Stimulated activated CD8-positive, alpha-beta memory T cell treated with anti-CD3 and anti-CD28 coated beads, Interleukin-7, amount 100 ng/mL, for 1 hour (primary cell): ENCODE measurements around the gene MMP11.
"Not testable (repeated sequence)": the region's sequence is repeated elsewhere in the genome, so short reads cannot be mapped to it uniquely, and the experiment has no call there.

Experiments used
- DNase-seq, 2 donors: peaks; one replicate each; pipeline ENCODE4 v3.0.0-alpha.2; 2020; ENCODE audit warnings: low read depth in 2 of 2

MMP11 gene

DNA sequence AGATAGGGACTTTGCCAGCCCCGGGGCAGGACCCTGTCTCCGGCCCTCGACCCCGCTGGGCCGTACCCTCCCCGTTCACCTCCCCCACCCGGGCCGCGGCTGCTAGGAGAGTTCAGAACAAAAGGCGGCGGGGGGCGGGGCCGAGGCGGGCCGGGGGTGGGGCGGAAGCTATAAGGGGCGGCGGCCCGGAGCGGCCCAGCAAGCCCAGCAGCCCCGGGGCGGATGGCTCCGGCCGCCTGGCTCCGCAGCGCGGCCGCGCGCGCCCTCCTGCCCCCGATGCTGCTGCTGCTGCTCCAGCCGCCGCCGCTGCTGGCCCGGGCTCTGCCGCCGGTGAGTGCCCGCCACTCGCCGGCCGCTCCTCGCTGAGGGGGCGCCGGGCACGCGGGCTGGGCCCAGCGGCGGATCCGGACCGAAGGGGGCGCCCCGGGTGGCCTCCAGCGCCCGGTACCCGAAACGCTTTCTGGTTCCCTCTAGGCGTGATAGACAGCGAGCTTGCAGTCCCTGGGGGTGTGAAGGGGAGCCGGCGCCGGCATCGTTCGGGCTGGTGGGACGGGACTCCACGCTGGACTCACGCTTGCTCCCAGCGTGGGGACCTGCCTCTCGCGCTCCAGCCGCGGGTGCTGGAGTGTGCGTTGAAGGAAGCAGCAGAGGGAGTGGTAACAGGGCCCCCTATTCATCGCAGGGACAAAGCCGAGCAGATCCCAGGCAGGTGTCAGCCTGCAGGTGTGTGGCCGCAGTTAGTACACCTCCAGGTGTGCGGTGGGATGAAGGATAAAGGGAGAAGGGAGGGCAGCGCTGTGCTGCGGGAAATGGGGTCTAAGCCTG, at the start of gene MMP11:
Gene MMP11 (plus strand): TSS at position 201 of the 825 bp plus-strand sequence. CDS start 22 bp downstream, at position 223.
- no peak for DNase-seq

- not testable (repeated sequence) for DNase-seq
Observed at GRCh38 chr22:23728108-23728507, 44.5 kb upstream of the MMP11 start.

GRCh38 chr22:23737696-23738095, 35.0 kb upstream of the MMP11 start:
- no peak for DNase-seq

- no peak for DNase-seq
Observed at GRCh38 chr22:23742505-23743264, 30.0 kb upstream of the MMP11 start.

DNA sequence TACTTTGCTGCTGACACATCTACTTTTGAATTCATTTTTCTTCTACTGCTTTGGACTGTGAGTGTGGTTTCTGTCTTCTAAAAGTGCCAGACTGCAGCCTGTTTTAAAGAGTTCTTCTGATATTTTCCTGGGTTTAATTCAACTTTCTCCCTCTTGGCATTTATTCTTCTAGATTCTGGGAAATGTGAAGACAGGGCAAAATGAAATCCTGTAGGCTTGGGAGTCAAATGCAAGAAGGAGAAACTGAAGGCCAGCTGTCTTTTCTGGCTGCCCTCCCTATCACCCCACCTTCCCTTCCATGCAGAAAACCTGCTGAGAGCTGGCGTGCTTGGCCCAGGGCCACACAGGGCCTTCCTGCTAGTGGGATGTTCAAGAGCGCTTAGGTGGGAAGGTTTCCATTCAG, 29.3 kb upstream of the MMP11 start:
- no peak for DNase-seq

DNA sequence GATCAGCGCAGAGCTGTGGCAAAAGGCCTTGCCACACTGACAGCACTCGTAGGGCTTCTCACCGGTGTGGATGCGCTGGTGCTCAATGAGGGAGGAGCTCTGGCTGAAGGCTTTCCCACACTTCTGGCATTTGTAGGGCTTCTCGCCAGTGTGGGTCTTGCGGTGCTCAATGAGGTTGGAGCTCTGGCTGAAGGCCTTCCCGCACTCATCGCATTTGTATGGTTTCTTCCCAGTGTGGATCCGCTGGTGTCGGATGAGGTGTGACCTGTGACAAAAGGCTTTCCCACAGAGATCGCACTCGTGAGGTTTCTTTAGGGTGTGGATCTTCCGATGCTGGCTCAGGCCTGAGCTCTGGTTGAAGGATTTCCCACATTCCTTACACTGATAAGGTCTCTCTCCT, 28.6 kb upstream of the MMP11 start:
- no peak for DNase-seq

- no peak for DNase-seq
Observed at GRCh38 chr22:23744485-23744884, 28.2 kb upstream of the MMP11 start.

GRCh38 chr22:23745791-23746190, 26.9 kb upstream of the MMP11 start:
- DNase-seq: no peak

GRCh38 chr22:23749841-23750301, 22.8 kb upstream of the MMP11 start:
- DNase-seq: no peak

DNA sequence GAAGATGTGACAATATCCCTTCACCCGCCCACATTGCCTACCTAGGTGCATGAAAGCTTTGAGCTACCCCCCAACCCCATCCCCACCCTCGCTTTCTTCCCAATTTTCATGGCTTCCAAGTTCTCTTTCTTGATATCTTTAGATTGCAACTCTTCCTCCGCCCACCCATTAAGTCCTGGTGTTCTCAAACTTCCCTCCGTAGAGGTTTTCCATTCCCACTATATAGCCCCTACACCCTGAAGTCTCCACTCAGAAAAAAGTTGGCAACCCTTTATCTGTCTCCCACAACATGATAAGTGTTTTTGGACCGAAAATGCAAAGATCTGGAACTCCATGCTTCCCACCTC, 22.3 kb upstream of the MMP11 start:
- DNase-seq: no peak

GRCh38 chr22:23750714-23751440, 21.8 kb upstream of the MMP11 start, which contains the start of gene ZNF70:
ZNF70 (minus strand) TSS chr22:23751112; CDS start chr22:23745140, 5,972 bp downstream.
- peak; percentile 65 to 68 for DNase-seq

- no peak for DNase-seq
Observed at GRCh38 chr22:23751441-23751996, 21.1 kb upstream of the MMP11 start.

GRCh38 chr22:23752090-23752691, 20.5 kb upstream of the MMP11 start:
- no peak for DNase-seq

DNA sequence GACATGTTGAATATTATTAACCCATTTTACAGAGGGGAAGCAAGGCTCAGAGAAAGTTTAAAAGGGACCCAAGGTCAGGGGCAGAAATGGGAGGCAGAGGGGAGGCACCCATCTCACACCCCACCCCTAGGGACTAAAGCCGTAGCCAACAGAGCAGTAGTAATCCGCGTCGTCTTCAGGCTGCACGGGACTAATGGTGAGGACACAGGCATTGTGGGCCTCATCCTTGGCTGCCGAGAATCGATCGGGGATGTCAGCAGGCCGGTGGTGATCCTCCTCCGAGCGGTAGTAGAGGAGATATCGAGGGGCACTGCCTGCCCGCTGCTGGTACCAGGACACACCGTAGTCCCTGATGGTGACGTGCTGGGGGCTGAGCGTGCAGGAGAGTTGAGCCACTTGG, 19.9 kb upstream of the MMP11 start:
- no peak for DNase-seq

DNA sequence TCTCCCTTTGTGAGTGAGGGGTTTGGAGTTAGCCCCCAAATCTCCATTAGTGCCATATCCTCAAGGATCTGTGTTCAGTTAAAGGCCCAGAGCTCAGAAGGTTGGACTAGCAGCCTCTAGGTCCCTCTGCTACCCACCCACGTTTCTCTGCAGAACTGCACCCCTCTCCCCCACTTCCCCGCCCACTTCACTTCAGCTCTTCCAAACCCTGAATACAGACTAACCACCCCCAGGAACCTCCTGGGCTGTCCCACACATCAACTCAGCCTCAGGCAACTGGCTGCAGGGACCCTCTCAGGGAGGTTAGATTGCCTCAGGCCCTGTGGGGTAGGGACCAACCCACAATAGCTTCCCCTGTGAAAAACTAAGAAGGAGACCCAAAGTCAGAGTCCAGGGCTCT, 19.3 kb upstream of the MMP11 start:
- DNase-seq: no peak

GRCh38 chr22:23754220-23754919, 18.3 kb upstream of the MMP11 start, which contains the start of gene VPREB3:
VPREB3 (minus strand) TSS chr22:23754425; CDS start chr22:23754363, 62 bp downstream.
- DNase-seq: no peak

- DNase-seq: no peak
Observed at GRCh38 chr22:23754980-23755636, 17.5 kb upstream of the MMP11 start.

- DNase-seq: no peak
Observed at GRCh38 chr22:23755711-23756110, 16.9 kb upstream of the MMP11 start.

GRCh38 chr22:23756891-23757290, 15.8 kb upstream of the MMP11 start:
- DNase-seq: no peak

DNA sequence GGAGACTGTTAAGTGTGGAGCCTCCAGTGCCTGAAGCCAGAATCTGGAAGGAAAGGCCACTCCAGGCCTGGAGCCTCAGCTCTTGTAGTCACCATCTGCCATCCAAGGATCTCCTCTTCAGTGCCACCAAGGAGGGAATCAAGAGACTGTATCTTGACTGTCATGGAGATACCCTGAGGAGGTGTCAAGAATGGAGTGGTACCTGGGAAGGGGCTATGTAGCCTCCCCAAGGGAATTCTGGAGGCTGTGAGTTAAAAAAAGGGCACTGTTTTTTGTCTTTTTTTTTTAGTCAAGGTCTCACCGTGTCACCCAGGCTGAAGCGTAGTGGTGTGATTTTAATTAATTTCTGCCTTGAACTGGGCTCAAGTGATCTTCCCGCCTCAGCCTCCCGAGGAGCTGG, 13.1 kb upstream of the MMP11 start:
- DNase-seq: no peak
